ENCODE results near the gene KCNH2.

KCNH2 gene

GRCh38 chr7:150950496-150951180 lies 27.5 kb downstream of the KCNH2 start:
- TF ChIP-seq PKNOX1 (IDR thresholded peaks at IDR 0.05), result no peak
- TF ChIP-seq ARNT (IDR thresholded peaks at IDR 0.05), result no peak
- no peak for TF ChIP-seq FOXA1 (IDR thresholded peaks at IDR 0.05)
- no peak for TF ChIP-seq L3MBTL2 (conservative IDR thresholded peaks at IDR 0.05)
- no peak for TF ChIP-seq ZNF384 (IDR thresholded peaks at IDR 0.05)
- ChIA-PET CTCF (no interaction called here), POLR2A (no interaction called here)
- DNase-seq (ENCODE audit: extremely low spot score), result no peak

GRCh38 chr7:150949971-150950491 lies 28.1 kb downstream of the KCNH2 start:
- ChIA-PET POLR2A (no interaction called here), CTCF (interaction anchor here (1.0 to 1.8 kb wide), 3 partner anchors 9 to 34 kb away, joined by 4 to 8 read pairs (median 4); no protein-coding TSS in a partner anchor)
- no peak for DNase-seq (ENCODE audit: extremely low spot score)
- no peak for TF ChIP-seq FOXM1 (IDR thresholded peaks at IDR 0.05; ENCODE audit: borderline replicate concordance)
- no peak for TF ChIP-seq PKNOX1 (IDR thresholded peaks at IDR 0.05)
- TF ChIP-seq CTBP1 (IDR thresholded peaks at IDR 0.05; ENCODE audit: borderline replicate concordance), result no peak
- TF ChIP-seq HDGF (IDR thresholded peaks at IDR 0.05; ENCODE audit: borderline replicate concordance), result no peak
- no peak for TF ChIP-seq TARDBP (IDR thresholded peaks at IDR 0.05)

GRCh38 chr7:150949564-150949963 lies 28.6 kb downstream of the KCNH2 start:
- POLR2A ChIA-PET, result interaction anchor here (1.1 kb wide), 1 partner anchor 10 kb away, joined by 4 read pairs; no protein-coding TSS in a partner anchor
- DNase-seq (ENCODE audit: extremely low spot score), result no peak
- CTCF ChIA-PET, result interaction anchor here (1.0 to 1.8 kb wide), 3 partner anchors 10 to 35 kb away, joined by 4 to 8 read pairs (median 4); no protein-coding TSS in a partner anchor
- TF ChIP-seq ZNF384 (IDR thresholded peaks at IDR 0.05) (no peak), FOXA1 (IDR thresholded peaks at IDR 0.05) (no peak)

- no peak for DNase-seq (ENCODE audit: extremely low spot score)
- ChIA-PET CTCF (interaction anchor here (0.6 to 1.8 kb wide), 5 partner anchors 10 to 35 kb away, joined by 3 to 8 read pairs (median 4); no protein-coding TSS in a partner anchor), POLR2A (interaction anchor here (1.1 kb wide), 1 partner anchor 11 kb away, joined by 4 read pairs; no protein-coding TSS in a partner anchor)
- no peak for TF ChIP-seq SP1 (IDR thresholded peaks at IDR 0.05)
- no peak for TF ChIP-seq ELF4 (IDR thresholded peaks at IDR 0.05)
- no peak for TF ChIP-seq CTBP1 (IDR thresholded peaks at IDR 0.05; ENCODE audit: borderline replicate concordance)
- no peak for TF ChIP-seq BHLHE40 (IDR thresholded peaks at IDR 0.05; ENCODE audit: borderline replicate concordance)
- TF ChIP-seq ZNF384 (IDR thresholded peaks at IDR 0.05), result no peak
- no peak for TF ChIP-seq ARNT (IDR thresholded peaks at IDR 0.05)
- no peak for TF ChIP-seq SUZ12 (IDR thresholded peaks at IDR 0.05)
- TF ChIP-seq FOXA1 (IDR thresholded peaks at IDR 0.05), result no peak
- no peak for TF ChIP-seq PKNOX1 (IDR thresholded peaks at IDR 0.05)
- TF ChIP-seq LEF1 (IDR thresholded peaks at IDR 0.05; ENCODE audit: borderline replicate concordance), result no peak
- TF ChIP-seq TARDBP (IDR thresholded peaks at IDR 0.05), result no peak
- TF ChIP-seq FOXM1 (IDR thresholded peaks at IDR 0.05; ENCODE audit: borderline replicate concordance), result no peak
- TF ChIP-seq L3MBTL2 (conservative IDR thresholded peaks at IDR 0.05), result no peak
- TF ChIP-seq FOXK2 (IDR thresholded peaks at IDR 0.05), result no peak
- TF ChIP-seq HDGF (IDR thresholded peaks at IDR 0.05; ENCODE audit: borderline replicate concordance), result no peak
- TF ChIP-seq NFRKB (IDR thresholded peaks at IDR 0.05), result no peak
These were observed 29.3 kb downstream of the KCNH2 start for GRCh38 chr7:150948791-150949251.

- POLR2A ChIA-PET, result interaction anchor here (1.1 kb wide), 1 partner anchor 11 kb away, joined by 4 read pairs; no protein-coding TSS in a partner anchor
- TF ChIP-seq FOXM1 (IDR thresholded peaks at IDR 0.05; ENCODE audit: borderline replicate concordance), result no peak
- no peak for TF ChIP-seq BHLHE40 (IDR thresholded peaks at IDR 0.05; ENCODE audit: borderline replicate concordance)
- no peak for TF ChIP-seq ARNT (IDR thresholded peaks at IDR 0.05)
- TF ChIP-seq TARDBP (IDR thresholded peaks at IDR 0.05), result no peak
- TF ChIP-seq SUZ12 (IDR thresholded peaks at IDR 0.05), result no peak
- TF ChIP-seq ZNF384 (IDR thresholded peaks at IDR 0.05), result no peak
- TF ChIP-seq FOXK2 (IDR thresholded peaks at IDR 0.05), result no peak
- TF ChIP-seq SP1 (IDR thresholded peaks at IDR 0.05), result no peak
- TF ChIP-seq ELF4 (IDR thresholded peaks at IDR 0.05), result no peak
- no peak for TF ChIP-seq HDGF (IDR thresholded peaks at IDR 0.05; ENCODE audit: borderline replicate concordance)
- TF ChIP-seq CTBP1 (IDR thresholded peaks at IDR 0.05; ENCODE audit: borderline replicate concordance), result no peak
- no peak for TF ChIP-seq LEF1 (IDR thresholded peaks at IDR 0.05; ENCODE audit: borderline replicate concordance)
- TF ChIP-seq PKNOX1 (IDR thresholded peaks at IDR 0.05), result no peak
- no peak for TF ChIP-seq L3MBTL2 (conservative IDR thresholded peaks at IDR 0.05)
- CTCF ChIA-PET, result interaction anchor here (0.8 to 1.8 kb wide), 2 partner anchors 15 to 22 kb away, joined by 3 to 8 read pairs; no protein-coding TSS in a partner anchor
- no peak for DNase-seq (ENCODE audit: extremely low spot score)
These were observed 30.1 kb downstream of the KCNH2 start for GRCh38 chr7:150947761-150948651.

Measured in HEK293T (cell line).